SK-N-SH treated with all-trans-retinoic acid at 6 μM for 48 hours (cell line): Measurements from ENCODE around the gene MAST4.
"Not testable (repeated sequence)": the region's sequence is repeated elsewhere in the genome, so short reads cannot be mapped to it uniquely, and the experiment has no call there.

Experiments
- ARNTL ChIP-seq: fragments of 450-650 bp; formaldehyde crosslinking; IDR thresholded peaks from 2 replicates; pipeline ENCODE4 v1.5.0; 2020; ENCODE audit warnings: low read depth, mild to moderate bottlenecking, moderate library complexity, borderline replicate concordance
- PATZ1 ChIP-seq: fragments of 250-450 bp; sonication (Bioruptor Pico); IDR thresholded peaks from 2 replicates; pipeline ENCODE4 v1.8.0; 2020; ENCODE audit warnings: mild to moderate bottlenecking, moderate library complexity, borderline replicate concordance
- PPARA ChIP-seq: fragments of 250-450 bp; sonication (Bioruptor Pico); IDR thresholded peaks from 2 replicates; pipeline ENCODE4 v1.5.0; 2020; ENCODE audit warnings: mild to moderate bottlenecking, borderline replicate concordance
- RARB ChIP-seq: fragments of 250-450 bp; sonication (Bioruptor Pico); IDR thresholded peaks from 2 replicates; pipeline ENCODE4 v1.8.0; 2021; ENCODE audit warnings: mild to moderate bottlenecking, moderate library complexity
- ZNF8 ChIP-seq: fragments of 450-650 bp; formaldehyde crosslinking; IDR thresholded peaks from 2 replicates; pipeline ENCODE4 v1.5.0; 2020; ENCODE audit warnings: mild to moderate bottlenecking, moderate library complexity

- not testable (repeated sequence) for TF ChIP-seq PATZ1; RARB; PPARA (CRISPR knock-in tag); ARNTL; ZNF8
These were observed 99.6 kb downstream of the MAST4 start for GRCh38 chr5:66695840-66696239.
